ENCODE data around the gene SLC26A8. TPM values are rescaled to one million over a fixed set of nuclear protein-coding genes. Genes with fewer than 3 reads are reported as not detected.

SLC26A8 gene
- total and polyA plus RNA-seq, 8 donors: 0.30 to 1.5 (median 0.53) TPM; not detected in 1

- peak; percentile 21 for ATAC-seq
- Histone ChIP-seq H3K9me3 (no peaks in the 10 kb centered on the region), H3K27ac (no peak overlapping the region), H3K27me3 (no peaks in the 10 kb centered on the region), H3K4me3 (no peak overlapping the region), H3K4me1 (peaks cover 0 to 44% of the 10 kb centered on the region in 2 donors), H3K36me3 (peaks cover 0 to 30% of the 10 kb centered on the region in 2 donors)
- TF ChIP-seq, protein P1, sequence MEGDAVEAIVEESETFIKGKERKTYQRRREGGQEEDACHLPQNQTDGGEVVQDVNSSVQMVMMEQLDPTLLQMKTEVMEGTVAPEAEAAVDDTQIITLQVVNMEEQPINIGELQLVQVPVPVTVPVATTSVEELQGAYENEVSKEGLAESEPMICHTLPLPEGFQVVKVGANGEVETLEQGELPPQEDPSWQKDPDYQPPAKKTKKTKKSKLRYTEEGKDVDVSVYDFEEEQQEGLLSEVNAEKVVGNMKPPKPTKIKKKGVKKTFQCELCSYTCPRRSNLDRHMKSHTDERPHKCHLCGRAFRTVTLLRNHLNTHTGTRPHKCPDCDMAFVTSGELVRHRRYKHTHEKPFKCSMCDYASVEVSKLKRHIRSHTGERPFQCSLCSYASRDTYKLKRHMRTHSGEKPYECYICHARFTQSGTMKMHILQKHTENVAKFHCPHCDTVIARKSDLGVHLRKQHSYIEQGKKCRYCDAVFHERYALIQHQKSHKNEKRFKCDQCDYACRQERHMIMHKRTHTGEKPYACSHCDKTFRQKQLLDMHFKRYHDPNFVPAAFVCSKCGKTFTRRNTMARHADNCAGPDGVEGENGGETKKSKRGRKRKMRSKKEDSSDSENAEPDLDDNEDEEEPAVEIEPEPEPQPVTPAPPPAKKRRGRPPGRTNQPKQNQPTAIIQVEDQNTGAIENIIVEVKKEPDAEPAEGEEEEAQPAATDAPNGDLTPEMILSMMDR (IDR thresholded peaks at IDR 0.05): no peak
- peak in 1 of 4 donors; percentile 27 for DNase-seq
- intact Hi-C loops (cut with DNase I): no loop called here
Measured at GRCh38 chr6:36053878-36054277, 29.4 kb upstream of the SLC26A8 start.

- ATAC-seq: no peak
- TF ChIP-seq, protein P1 (IDR thresholded peaks at IDR 0.05): no peak
- Histone ChIP-seq H3K4me1 (peaks cover 0 to 48% of the 10 kb centered on the region in 2 donors), H3K9me3 (no peaks in the 10 kb centered on the region), H3K27me3 (no peaks in the 10 kb centered on the region), H3K4me3 (no peak overlapping the region), H3K36me3 (peaks cover 0 to 27% of the 10 kb centered on the region in 2 donors), H3K27ac (peak overlapping the region in 1 of 2 donors; percentile 31)
- intact Hi-C loops (cut with DNase I): no loop called here
- no peak for DNase-seq
Measured at GRCh38 chr6:36052097-36052496, 27.7 kb upstream of the SLC26A8 start.

DNA sequence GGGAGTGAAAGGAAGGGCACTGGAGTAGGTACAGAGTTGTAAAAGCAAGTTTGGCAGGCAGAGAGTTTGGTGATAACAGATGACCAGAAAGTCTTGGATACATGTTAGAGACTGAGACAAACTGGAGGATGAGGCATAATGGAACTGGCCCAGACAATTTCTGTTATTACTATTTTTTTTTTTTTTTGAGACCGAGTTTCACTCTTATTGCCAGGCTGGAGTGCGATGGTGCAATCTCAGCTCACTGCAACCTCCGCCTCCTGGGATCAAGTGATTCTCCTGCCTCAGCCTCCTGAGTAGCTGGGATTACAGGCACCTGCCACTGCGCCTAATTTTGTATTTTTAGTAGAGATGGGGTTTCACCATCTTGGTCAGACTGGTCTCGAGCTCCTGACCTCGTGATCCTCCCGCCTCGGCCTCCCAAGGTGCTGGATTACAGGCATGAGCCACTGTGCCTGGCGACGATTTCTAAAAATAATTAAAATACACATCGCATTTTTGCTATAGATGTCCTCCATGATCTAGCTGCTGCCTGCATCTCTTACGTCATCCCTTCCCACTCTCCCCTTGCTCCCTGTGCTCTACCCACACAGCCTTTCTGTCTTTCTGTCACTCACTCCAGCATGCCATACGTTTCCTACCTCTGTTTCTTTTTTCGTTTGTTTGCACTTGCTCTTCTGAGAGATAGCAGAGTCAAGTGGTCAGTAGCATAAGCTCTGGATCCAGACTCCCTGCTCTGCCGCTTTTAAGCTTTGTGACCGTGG lies 26.7 kb upstream of the SLC26A8 start:
- ATAC-seq: peak; percentile 19
- intact Hi-C loops (cut with DNase I): no loop called here
- TF ChIP-seq, protein P1 (IDR thresholded peaks at IDR 0.05): no peak

DNA sequence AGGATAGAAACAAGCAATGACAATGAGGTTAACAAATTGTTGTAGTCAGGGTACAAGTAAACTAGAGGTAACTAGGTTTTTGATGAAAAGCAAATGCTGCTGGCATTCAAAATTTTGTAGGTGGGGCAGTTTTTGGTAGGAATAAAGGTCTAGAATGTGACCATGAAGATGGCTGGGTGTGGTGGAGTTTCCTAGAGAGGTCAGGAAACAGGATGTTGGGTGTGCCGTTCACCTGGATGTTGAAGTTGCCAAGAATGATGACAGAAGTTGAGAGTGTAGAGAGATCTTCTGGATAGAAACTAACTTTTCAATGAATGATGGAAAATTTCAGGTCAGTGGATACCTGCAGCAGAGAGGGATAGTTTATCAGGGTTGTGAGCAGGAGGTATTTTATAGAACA lies 25.9 kb upstream of the SLC26A8 start:
- TF ChIP-seq, protein P1 (IDR thresholded peaks at IDR 0.05): no peak
- Histone ChIP-seq H3K4me3 (no peak overlapping the region), H3K27ac (peak overlapping the region in 1 of 2 donors; percentile 31), H3K36me3 (peaks cover 0 to 27% of the 10 kb centered on the region in 2 donors), H3K27me3 (no peaks in the 10 kb centered on the region), H3K9me3 (no peaks in the 10 kb centered on the region), H3K4me1 (peaks cover 0 to 48% of the 10 kb centered on the region in 2 donors)
- ATAC-seq: no peak
- DNase-seq: no peak
- intact Hi-C loops (cut with DNase I): no loop called here

More for the DNA sequence above, 26.7 kb upstream of the SLC26A8 start:
- H3K27ac ChIP-seq: peak overlapping the region in 1 of 2 donors; percentile 31
- no peaks in the 10 kb centered on the region for H3K27me3 ChIP-seq
- DNase-seq: no peak
- H3K9me3 ChIP-seq: no peaks in the 10 kb centered on the region
- peaks cover 0 to 27% of the 10 kb centered on the region in 2 donors for H3K36me3 ChIP-seq
- peaks cover 0 to 48% of the 10 kb centered on the region in 2 donors for H3K4me1 ChIP-seq
- no peak overlapping the region for H3K4me3 ChIP-seq

- DNase-seq (no peak), ATAC-seq (no peak)
- TF ChIP-seq, protein P1 (IDR thresholded peaks at IDR 0.05): no peak
- Histone ChIP-seq H3K4me1 (peaks cover 0 to 51% of the 10 kb centered on the region in 2 donors), H3K9me3 (no peaks in the 10 kb centered on the region), H3K36me3 (peaks cover 0 to 21% of the 10 kb centered on the region in 2 donors), H3K4me3 (no peak overlapping the region), H3K27me3 (no peaks in the 10 kb centered on the region), H3K27ac (no peak overlapping the region)
- intact Hi-C loops (cut with DNase I): no loop called here
Measured at GRCh38 chr6:36049582-36049981, 25.1 kb upstream of the SLC26A8 start.
